OCI-LY1 (cell line): ENCODE measurements around the gene CORO2B.
A peak's percentile ranks its signal among the peaks of the same experiment; 100 is the strongest.

ENCODE experiments used
- CTCF ChIP-seq: fragments of 200-600 bp; sonication (generic), shearing (Covaris generic); IDR thresholded peaks from 2 replicates; pipeline ENCODE4 v1.5.1; 2017; ENCODE audit warnings: mild to moderate bottlenecking, antibody characterized with exemption, low read length, moderate library complexity, mixed read lengths
- EZH2 ChIP-seq: fragments of 200-600 bp; sonication (generic), shearing (Covaris generic); IDR thresholded peaks from 2 replicates; pipeline ENCODE4 v1.8.0; 2017; ENCODE audit warnings: borderline replicate concordance, mixed run types, mild to moderate bottlenecking, antibody characterized with exemption, low read length, moderate library complexity, mixed read lengths

- TF ChIP-seq EZH2, result no peak
- peak; percentile 18; the same call in 1 of the 2 replicates for TF ChIP-seq CTCF
Observed at GRCh38 chr15:68644083-68644904, 65.5 kb downstream of the CORO2B start.
